Measurements from ENCODE around the gene SERPINB10.

The SERPINB10 gene

DNA sequence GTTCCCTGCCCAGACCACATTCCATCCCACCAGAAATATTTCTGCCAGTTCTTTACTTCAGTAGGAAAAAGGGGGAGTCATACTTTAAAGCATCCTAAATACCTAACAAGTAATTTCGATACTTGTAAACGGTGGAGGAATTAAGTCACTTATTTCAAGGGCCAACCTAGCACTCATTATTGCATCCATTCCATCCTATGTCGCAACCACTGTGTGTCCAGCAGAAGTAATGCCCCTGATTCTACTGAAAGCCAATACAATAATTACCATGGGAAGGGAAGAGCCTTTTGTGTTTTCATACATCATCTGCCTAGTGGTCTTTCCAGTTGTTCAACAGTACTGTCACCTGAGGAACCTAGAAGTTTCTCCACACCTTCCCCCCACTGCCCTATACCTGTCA is 74.6 kb downstream of the SERPINB10 start:
- Histone ChIP-seq H3K4me3 (ENCODE audit: low read depth in 1 of 2, low read length in 2 of 2) (no peak overlapping the region), H2AFZ (ENCODE audit: low read depth, low read length) (no peak overlapping the region), H3K4me1 (ENCODE audit: insufficient read depth, low read length) (peaks cover 33% of the 10 kb centered on the region), H3K27ac (ENCODE audit: low read length) (no peak overlapping the region; the same call in 1 of the 2 replicates), H3K9ac (ENCODE audit: low read depth, low read length) (no peak overlapping the region), H3K27me3 (ENCODE audit: insufficient read depth, low read length, poor library complexity) (no peaks in the 10 kb centered on the region), H3K9me3 (ENCODE audit: insufficient read depth, low read length, severe bottlenecking) (no peaks in the 10 kb centered on the region), H3K4me2 (ENCODE audit: insufficient read depth, low read length) (no peak overlapping the region), H4K20me1 (ENCODE audit: insufficient read depth, low read length) (no peaks in the 10 kb centered on the region), H3K79me2 (ENCODE audit: insufficient read depth, low read length) (peaks cover 5% of the 10 kb centered on the region; the same call in 1 of the 2 replicates), H3K36me3 (ENCODE audit: insufficient read depth, low read length) (peaks cover 34% of the 10 kb centered on the region)
- TF ChIP-seq EZH2 (IDR thresholded peaks at IDR 0.05; ENCODE audit: borderline replicate concordance, low read depth, low read length, severe bottlenecking), result no peak
- TF ChIP-seq, protein P1, sequence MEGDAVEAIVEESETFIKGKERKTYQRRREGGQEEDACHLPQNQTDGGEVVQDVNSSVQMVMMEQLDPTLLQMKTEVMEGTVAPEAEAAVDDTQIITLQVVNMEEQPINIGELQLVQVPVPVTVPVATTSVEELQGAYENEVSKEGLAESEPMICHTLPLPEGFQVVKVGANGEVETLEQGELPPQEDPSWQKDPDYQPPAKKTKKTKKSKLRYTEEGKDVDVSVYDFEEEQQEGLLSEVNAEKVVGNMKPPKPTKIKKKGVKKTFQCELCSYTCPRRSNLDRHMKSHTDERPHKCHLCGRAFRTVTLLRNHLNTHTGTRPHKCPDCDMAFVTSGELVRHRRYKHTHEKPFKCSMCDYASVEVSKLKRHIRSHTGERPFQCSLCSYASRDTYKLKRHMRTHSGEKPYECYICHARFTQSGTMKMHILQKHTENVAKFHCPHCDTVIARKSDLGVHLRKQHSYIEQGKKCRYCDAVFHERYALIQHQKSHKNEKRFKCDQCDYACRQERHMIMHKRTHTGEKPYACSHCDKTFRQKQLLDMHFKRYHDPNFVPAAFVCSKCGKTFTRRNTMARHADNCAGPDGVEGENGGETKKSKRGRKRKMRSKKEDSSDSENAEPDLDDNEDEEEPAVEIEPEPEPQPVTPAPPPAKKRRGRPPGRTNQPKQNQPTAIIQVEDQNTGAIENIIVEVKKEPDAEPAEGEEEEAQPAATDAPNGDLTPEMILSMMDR (IDR thresholded peaks at IDR 0.05; ENCODE audit: borderline replicate concordance, extremely low read depth, low read length, poor library complexity, severe bottlenecking), result no peak
- no peak for DNase-seq
- no peak for ATAC-seq (ENCODE audit: insufficient read depth, low read depth)
